ENCODE data around the gene TCF15.

GRCh38 chr20:573414-574296 is 36.5 kb downstream of the TCF15 start:
- TF ChIP-seq CTCF (IDR thresholded peaks at IDR 0.05; ENCODE audit: borderline replicate concordance, extremely low read depth, low read length, poor library complexity, severe bottlenecking) (no peak), EZH2 (IDR thresholded peaks at IDR 0.05; ENCODE audit: borderline replicate concordance, low read depth, low read length, severe bottlenecking) (no peak)

Data from DND-41 (cell line).